Lung microvascular endothelial cell (primary cell): ENCODE data around the gene ATP6AP2. TPM values are rescaled to one million over a fixed set of nuclear protein-coding genes. Genes with fewer than 3 reads are reported as not detected.
"Not testable (repeated sequence)": the region's sequence is repeated elsewhere in the genome, so short reads cannot be mapped to it uniquely, and the experiment has no call there.

Experiments
- DNase-seq, 2 donors: peaks; one replicate each; pipeline versions ENCODE4 v3.0.0 to v3.0.0-alpha.2; 2010; ENCODE audit warnings: low read depth in 2 of 2
- total RNA-seq: library from RNA; depleted of rRNA; stranded (reverse); fragments of >200 nt; gene quantifications from 2 replicates; pipeline ENCODE4 v1.2.1, GENCODE V29; 2014

Gene ATP6AP2
- total RNA-seq, 1 donor from 2014 or later: 94.2 TPM

GRCh38 chrX:40575411-40575810 lies 5.4 kb upstream of the ATP6AP2 start:
- peak; percentile 16 to 28 for DNase-seq

- DNase-seq: no peak
Observed at GRCh38 chrX:40576291-40576690, 4.5 kb upstream of the ATP6AP2 start.

DNA sequence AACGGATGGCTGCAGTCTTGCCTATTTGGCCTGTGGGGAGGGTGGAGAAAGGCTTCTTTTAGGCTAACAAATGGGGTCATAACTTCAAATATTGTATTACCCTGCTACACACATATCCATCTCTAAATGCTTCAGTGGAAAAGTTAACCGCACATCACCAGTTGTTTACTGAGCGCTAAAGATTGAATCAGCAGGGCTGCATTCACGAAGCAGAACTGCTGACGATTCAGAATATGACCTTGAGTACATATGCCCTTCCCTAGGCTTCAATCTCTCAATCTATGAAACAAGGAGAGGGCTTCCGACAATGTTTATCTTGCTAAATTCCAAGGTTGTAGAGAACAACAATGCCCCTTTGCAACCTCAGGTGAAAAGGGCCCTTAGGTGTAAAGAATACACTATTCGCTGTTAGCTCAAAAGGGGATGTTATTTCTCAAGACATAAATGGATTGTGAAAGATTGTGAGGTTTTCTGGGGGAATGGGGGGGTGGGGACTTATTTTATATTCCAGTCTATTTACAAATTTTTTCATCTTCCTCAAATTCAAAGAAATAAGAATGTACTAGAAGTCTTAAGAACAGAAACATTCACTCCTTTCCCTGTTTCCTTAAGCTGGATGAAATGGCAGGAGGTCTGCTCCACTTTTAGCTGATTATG lies 2.6 kb upstream of the ATP6AP2 start:
- no peak for DNase-seq

- DNase-seq: no peak
Observed at GRCh38 chrX:40579141-40579540, 1.6 kb upstream of the ATP6AP2 start.

GRCh38 chrX:40579900-40580536 lies 752 bp upstream of the ATP6AP2 start:
- no peak for DNase-seq

GRCh38 chrX:40581336-40581920 lies 658 bp downstream of the ATP6AP2 start:
- peak; percentile 3 to 13 for DNase-seq

- not testable (repeated sequence) for DNase-seq
Observed at GRCh38 chrX:40582178-40582577, 1.4 kb downstream of the ATP6AP2 start.

DNA sequence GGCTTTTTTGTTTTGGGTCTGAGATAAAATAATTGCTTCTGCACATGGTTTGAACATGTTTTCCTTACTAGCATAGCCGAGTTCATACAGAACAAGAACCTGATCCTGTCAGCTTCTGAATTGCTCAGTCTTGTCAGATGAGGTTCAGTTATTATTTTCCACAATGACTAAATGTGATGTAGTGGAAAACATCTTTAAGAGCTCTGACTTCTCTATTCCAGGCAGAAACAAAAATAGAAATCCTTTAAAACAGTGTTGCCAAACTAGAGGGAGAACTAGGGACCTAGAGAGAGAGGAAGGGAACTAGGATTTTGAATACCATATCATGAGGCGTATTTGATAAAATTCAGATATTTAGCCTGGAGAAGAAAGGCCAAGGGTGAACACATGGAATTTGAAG lies 2.0 kb downstream of the ATP6AP2 start:
- DNase-seq: no peak

GRCh38 chrX:40587623-40588022 lies 6.9 kb downstream of the ATP6AP2 start:
- DNase-seq: not testable (repeated sequence)

- DNase-seq: not testable (repeated sequence)
Observed at GRCh38 chrX:40589616-40590321, 9.0 kb downstream of the ATP6AP2 start.

DNA sequence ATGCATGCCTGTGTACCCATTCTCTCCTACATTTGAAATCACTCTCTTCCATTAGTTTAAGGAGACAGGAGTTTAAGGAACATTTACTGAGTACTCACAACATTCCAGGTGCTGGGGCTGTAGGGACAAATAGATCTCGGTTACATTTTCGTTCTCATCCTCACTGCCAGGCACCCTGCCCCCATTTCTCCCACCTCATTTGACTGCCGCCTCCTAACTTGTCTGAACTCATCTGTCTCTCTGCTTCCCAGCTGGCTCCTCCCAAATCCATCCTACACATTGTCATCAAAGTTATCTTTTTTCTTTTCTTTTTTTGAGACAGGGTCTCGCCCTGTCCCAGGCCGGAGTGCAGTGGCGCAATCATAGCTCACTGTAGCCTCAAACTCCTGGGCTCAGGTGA lies 22.7 kb downstream of the ATP6AP2 start:
- no peak for DNase-seq

DNA sequence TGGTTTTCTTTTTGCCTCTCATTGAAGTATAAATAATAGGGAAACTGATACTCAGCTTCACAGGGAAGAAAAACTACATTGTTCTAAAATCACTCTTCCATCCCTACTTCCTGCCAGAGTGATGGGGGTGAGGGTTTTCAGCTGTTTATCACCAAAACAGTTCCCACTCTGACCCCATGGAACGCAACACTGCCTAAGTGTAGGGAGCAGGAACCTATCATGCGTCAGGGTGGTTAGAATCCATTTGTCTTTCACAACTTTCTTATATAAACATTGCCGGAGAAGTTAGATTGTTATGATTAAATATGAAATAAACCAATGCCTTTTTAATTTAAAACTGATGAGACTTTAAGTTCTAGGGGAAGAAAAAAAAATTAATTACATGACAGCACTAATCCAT lies 26.6 kb downstream of the ATP6AP2 start:
- DNase-seq: no peak

- DNase-seq: no peak
Observed at GRCh38 chrX:40612511-40612910, 31.7 kb downstream of the ATP6AP2 start.

GRCh38 chrX:40615976-40616375 lies 35.2 kb downstream of the ATP6AP2 start:
- DNase-seq: no peak

GRCh38 chrX:40617566-40617965 lies 36.8 kb downstream of the ATP6AP2 start:
- no peak for DNase-seq

DNA sequence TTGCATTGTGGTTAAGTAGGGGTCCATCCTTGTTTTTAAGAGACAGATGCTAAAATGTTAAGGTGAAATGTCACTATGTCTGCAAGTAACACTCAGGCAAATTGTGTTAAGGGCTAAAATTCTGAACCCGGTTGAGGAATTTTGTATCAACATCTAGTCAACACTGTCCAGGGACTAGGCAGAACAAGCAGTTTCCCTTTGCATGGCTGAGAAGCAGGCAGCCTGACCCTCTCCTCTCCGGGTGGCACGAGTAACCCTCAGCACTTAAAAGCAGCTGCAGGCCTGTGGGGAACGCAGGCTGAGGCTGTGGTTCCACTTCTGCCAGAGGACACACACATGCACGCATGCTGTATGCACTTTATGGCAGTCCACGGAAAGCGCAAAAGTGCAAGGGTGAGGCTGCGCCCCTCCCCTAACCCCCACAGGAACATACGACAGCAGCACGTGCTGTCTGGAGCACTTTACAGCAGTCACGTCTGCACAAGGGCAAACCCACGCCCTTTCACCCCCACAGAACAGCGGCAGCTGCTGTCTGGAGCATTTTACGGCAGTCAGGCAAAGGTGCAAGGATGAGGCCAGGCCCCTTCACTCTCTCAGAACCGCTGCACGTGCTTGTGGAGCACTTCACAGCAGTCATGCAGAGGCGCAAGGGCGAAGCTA lies 41.8 kb downstream of the ATP6AP2 start:
- no peak for DNase-seq

DNA sequence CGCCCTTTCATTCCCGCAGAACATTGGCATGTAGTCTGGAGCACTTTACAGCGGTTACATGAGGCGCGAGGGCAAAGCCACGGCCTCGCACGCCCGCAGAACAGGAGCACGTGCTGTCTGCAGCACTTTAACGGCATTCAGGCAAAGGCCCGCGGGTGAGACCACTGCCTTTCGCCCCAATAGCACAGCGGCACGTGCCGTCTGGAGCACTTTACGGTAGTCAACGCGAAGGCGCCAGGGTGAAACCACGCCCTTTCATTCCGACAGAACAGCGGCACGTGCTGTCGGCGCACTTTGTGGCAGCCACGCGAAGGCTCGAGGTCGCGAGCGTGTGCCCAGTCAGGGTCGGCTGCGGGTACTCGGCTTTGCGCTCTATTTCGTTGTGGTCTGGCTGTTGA lies 42.4 kb downstream of the ATP6AP2 start, which contains the start of gene MPC1L:
TSS of gene MPC1L (plus strand) at position 290 of the 398 bp plus-strand sequence. CDS start 138 bp downstream, outside the sequence.
- DNase-seq: no peak

DNA sequence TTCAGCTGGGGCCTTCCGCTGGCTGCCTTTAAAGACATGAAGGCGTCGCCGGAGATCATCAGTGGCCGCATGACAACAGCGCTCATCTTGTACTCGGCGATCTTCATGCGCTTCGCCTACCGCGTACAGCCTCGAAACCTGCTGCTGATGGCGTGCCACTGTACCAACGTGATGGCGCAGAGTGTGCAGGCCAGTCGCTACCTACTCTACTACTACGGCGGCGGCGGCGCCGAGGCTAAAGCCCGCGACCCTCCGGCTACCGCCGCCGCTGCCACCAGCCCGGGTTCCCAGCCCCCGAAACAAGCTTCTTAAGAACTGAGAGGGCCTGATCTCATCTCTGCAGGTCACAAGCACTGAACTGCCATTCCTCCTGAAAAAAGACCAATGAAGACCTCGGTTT lies 42.9 kb downstream of the ATP6AP2 start:
- no peak for DNase-seq

- no peak for DNase-seq
Observed at GRCh38 chrX:40625294-40625693, 44.5 kb downstream of the ATP6AP2 start.

DNA sequence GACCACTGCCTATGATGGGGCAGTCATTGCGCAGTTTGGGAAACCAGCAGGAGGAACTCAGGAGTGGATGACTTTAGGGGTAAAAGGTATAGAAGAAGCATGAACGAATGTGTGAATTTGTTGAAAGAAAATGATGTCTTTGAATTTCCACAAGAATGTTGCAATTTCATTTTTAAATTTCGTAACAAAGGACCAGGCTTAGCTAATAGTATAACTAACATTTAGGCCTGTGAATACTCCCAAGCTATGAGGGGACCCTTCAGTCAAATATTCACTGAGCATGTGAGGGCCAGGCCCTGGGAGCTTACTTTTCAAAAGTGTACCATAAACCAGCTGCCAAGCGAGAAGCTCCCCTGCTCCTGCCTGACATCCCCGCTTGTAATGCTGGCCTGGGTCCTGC lies 47.7 kb downstream of the ATP6AP2 start:
- DNase-seq: no peak

DNA sequence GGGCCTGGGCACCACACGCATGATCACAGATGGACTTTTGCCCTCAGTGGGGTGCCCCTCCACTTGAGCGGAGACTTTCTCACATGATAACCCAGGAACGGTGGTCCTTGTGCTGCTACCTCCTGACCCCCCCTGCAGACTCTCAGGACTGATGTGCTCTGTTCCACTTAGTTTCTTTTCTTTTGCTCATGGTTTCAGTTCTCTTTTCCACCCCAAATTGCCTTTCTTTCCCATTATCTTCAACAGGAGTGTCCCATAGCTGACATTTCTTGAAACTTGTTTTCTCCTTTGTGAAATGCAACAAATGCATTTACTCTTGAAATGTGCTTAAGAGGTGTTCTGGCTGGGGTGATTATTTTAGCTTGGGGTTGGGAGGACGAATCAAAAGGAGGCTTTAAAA lies 51.4 kb downstream of the ATP6AP2 start:
- DNase-seq: no peak

DNA sequence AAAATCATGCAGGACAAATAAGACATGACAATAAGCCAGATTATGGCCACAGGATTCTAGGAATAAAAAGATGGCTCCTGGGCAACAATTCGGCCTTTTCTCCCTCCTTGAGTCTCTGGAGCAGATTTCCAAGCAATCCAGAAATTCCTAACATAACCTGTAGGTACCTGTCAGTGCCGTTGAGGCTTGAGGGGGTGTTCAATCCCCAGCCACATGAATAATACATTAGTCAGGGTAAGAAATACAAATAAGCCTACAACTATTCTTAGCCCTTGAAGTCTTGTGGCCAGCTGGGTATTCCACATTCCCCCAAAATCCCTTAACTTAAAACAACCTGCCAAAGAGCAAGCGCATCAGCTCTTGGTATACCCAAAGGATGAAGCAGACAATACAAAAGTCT lies 56.9 kb downstream of the ATP6AP2 start:
- no peak for DNase-seq
